VCaP (cell line): Measurements from ENCODE around the gene DAB2.

Experiments used
- H3K27ac ChIP-seq: fragments of 450-650 bp; 2 replicates; pipeline ENCODE4 v1.5.1; 2017
- TF ChIP-seq, protein P1 (sequence below): fragments of 450-650 bp; conservative IDR thresholded peaks from 2 replicates; pipeline ENCODE4 v1.5.1; 2017; ENCODE audit warnings: mild to moderate bottlenecking, moderate library complexity

Gene DAB2

GRCh38 chr5:39377613-39378012, 47.2 kb downstream of the DAB2 start:
- H3K27ac ChIP-seq = no peak overlapping the region
- TF ChIP-seq, protein P1, sequence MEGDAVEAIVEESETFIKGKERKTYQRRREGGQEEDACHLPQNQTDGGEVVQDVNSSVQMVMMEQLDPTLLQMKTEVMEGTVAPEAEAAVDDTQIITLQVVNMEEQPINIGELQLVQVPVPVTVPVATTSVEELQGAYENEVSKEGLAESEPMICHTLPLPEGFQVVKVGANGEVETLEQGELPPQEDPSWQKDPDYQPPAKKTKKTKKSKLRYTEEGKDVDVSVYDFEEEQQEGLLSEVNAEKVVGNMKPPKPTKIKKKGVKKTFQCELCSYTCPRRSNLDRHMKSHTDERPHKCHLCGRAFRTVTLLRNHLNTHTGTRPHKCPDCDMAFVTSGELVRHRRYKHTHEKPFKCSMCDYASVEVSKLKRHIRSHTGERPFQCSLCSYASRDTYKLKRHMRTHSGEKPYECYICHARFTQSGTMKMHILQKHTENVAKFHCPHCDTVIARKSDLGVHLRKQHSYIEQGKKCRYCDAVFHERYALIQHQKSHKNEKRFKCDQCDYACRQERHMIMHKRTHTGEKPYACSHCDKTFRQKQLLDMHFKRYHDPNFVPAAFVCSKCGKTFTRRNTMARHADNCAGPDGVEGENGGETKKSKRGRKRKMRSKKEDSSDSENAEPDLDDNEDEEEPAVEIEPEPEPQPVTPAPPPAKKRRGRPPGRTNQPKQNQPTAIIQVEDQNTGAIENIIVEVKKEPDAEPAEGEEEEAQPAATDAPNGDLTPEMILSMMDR = no peak

GRCh38 chr5:39376293-39376714, 48.5 kb downstream of the DAB2 start:
- no peak overlapping the region for H3K27ac ChIP-seq
- TF ChIP-seq, protein P1 = peak; percentile 96

GRCh38 chr5:39373791-39374190, 51.0 kb downstream of the DAB2 start:
- H3K27ac ChIP-seq = no peak overlapping the region
- TF ChIP-seq, protein P1 = no peak

DNA sequence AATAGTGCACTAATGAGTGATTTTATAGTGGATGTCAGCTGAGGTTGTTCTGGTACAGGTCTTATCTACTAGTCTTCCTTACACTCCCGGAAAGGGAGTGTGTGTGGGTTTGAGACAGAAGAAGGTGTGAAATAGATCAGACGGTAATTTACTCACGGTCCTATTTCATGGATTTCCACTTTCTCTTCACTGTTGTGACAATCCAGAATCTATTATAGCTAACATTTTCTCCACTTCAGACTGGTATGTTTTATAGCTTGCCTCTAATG, 53.5 kb downstream of the DAB2 start:
- TF ChIP-seq, protein P1 = no peak
- H3K27ac ChIP-seq = peak overlapping the region; percentile 60

DNA sequence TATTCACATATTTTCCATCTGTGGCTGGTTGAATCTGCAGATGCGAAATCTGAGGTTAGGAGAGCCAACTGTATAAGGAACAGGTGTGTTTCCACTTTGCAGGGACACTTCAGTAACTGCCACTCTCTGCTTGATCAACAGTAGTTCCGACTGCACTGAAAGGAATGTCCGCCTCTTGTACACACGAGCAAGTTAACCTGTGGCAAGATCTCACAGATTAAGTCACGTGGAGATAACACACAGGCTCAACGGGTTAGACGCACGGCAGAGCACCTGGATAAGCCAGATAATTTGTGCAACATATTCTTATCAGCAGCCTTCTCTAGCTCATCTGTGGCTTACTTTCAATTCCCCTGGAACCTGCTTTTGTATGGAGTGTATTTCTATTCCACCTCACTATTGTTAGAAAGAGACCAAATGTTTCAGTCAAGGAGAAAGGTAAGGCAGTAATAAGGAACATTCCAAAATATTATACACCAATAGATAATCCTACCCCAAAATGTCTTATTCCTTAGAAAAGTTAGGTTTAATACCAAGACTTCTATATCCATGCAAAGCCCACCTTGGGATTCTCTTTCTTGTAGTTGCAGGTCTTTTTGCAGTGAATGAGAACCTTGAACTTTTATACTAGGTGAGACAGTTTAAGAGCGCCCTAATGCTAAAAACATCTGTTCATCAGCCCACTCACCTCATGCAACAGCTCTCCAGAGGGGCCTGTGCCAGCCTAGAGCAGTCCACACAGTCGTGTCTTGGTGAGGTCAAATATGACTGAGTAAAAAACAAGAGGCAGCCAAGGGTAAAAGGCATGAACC, 54.0 kb downstream of the DAB2 start:
- H3K27ac ChIP-seq = peak overlapping the region; percentile 60
- TF ChIP-seq, protein P1 = no peak

GRCh38 chr5:39369123-39369815, 55.5 kb downstream of the DAB2 start:
- H3K27ac ChIP-seq = peak overlapping the region; percentile 60
- TF ChIP-seq, protein P1 = no peak

GRCh38 chr5:39368116-39368515, 56.7 kb downstream of the DAB2 start:
- TF ChIP-seq, protein P1 = no peak
- no peak overlapping the region for H3K27ac ChIP-seq
